HL-60 (cell line): Measurements from ENCODE around the gene FXN.
A peak's percentile ranks its signal among the peaks of the same experiment; 100 is the strongest.

ENCODE experiments used
- DNase-seq, 2 experiments: peaks; one replicate each; pipeline ENCODE4 v3.0.0-alpha.2; 2010 to 2020; ENCODE audit warnings: low read depth in 1 of 2, low spot score in 1 of 2
- H3K27ac ChIP-seq: fragments of 250-450 bp; sonication (Bioruptor Pico); replicated peaks from 2 replicates; pipeline ENCODE4 v1.5.1; 2020; ENCODE audit warnings: mild to moderate bottlenecking, moderate library complexity
- H3K27me3 ChIP-seq: fragments of 250-450 bp; sonication (Bioruptor Pico); 2 replicates; pipeline ENCODE4 v1.5.1; 2021; ENCODE audit warnings: mild to moderate bottlenecking, moderate library complexity; ENCODE audit not compliant: insufficient read depth, poor library complexity, severe bottlenecking
- H3K4me3 ChIP-seq: replicated peaks from 2 replicates; pipeline ENCODE4 v1.5.1; 2011; ENCODE audit warnings: mild to moderate bottlenecking, control low read depth, low read length; ENCODE audit not compliant: insufficient read depth
- GABPA ChIP-seq: IDR thresholded peaks from 2 replicates; pipeline ENCODE4 v1.6.1; 2012; ENCODE audit warnings: low read depth
- POLR2AphosphoS5 ChIP-seq: IDR thresholded peaks from 2 replicates; pipeline ENCODE4 v1.6.1; 2012; ENCODE audit warnings: low read depth
- SPI1 ChIP-seq: IDR thresholded peaks from 2 replicates; pipeline ENCODE4 v1.6.1; 2012; ENCODE audit warnings: low read depth, mild to moderate bottlenecking, borderline replicate concordance
- TF ChIP-seq, protein P1 (sequence below): IDR thresholded peaks from 2 replicates; pipeline ENCODE4 v1.6.1; 2012; ENCODE audit warnings: low read depth; ENCODE audit not compliant: insufficient replicate concordance
- TF ChIP-seq, protein P2 (sequence below): IDR thresholded peaks from one replicate; pipeline ENCODE4 v1.5.1; 2011; ENCODE audit warnings: low read length, control low read depth, inconsistent platforms; ENCODE audit not compliant: insufficient read depth

Gene FXN

DNA sequence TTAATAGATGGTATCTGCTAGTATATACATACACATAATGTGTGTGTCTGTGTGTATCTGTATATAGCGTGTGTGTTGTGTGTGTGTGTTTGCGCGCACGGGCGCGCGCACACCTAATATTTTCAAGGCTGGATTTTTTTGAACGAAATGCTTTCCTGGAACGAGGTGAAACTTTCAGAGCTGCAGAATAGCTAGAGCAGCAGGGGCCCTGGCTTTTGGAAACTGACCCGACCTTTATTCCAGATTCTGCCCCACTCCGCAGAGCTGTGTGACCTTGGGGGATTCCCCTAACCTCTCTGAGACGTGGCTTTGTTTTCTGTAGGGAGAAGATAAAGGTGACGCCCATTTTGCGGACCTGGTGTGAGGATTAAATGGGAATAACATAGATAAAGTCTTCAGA lies 757 bp downstream of the FXN start:
- Histone ChIP-seq H3K4me3 (peak overlapping the region; percentile 64), H3K27ac (peak overlapping the region; percentile 91), H3K27me3 (no peaks in the 10 kb centered on the region)
- peak; percentile 20 to 38 for DNase-seq
- TF ChIP-seq POLR2AphosphoS5 (0 out of 2 replicates have a peak, but pooled peaks have one; percentile 8), SPI1 (no peak)

DNA sequence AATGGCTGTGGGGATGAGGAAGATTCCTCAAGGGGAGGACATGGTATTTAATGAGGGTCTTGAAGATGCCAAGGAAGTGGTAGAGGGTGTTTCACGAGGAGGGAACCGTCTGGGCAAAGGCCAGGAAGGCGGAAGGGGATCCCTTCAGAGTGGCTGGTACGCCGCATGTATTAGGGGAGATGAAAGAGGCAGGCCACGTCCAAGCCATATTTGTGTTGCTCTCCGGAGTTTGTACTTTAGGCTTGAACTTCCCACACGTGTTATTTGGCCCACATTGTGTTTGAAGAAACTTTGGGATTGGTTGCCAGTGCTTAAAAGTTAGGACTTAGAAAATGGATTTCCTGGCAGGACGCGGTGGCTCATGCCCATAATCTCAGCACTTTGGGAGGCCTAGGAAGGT lies 1.2 kb downstream of the FXN start:
- DNase-seq: peak; percentile 20 to 45
- Histone ChIP-seq H3K27me3 (no peaks in the 10 kb centered on the region), H3K27ac (peak overlapping the region; percentile 91), H3K4me3 (peak overlapping the region; percentile 64)
- TF ChIP-seq GABPA (no peak), POLR2AphosphoS5 (no peak), SPI1 (no peak; the same call in 1 of the 2 replicates)
- TF ChIP-seq, protein P1, sequence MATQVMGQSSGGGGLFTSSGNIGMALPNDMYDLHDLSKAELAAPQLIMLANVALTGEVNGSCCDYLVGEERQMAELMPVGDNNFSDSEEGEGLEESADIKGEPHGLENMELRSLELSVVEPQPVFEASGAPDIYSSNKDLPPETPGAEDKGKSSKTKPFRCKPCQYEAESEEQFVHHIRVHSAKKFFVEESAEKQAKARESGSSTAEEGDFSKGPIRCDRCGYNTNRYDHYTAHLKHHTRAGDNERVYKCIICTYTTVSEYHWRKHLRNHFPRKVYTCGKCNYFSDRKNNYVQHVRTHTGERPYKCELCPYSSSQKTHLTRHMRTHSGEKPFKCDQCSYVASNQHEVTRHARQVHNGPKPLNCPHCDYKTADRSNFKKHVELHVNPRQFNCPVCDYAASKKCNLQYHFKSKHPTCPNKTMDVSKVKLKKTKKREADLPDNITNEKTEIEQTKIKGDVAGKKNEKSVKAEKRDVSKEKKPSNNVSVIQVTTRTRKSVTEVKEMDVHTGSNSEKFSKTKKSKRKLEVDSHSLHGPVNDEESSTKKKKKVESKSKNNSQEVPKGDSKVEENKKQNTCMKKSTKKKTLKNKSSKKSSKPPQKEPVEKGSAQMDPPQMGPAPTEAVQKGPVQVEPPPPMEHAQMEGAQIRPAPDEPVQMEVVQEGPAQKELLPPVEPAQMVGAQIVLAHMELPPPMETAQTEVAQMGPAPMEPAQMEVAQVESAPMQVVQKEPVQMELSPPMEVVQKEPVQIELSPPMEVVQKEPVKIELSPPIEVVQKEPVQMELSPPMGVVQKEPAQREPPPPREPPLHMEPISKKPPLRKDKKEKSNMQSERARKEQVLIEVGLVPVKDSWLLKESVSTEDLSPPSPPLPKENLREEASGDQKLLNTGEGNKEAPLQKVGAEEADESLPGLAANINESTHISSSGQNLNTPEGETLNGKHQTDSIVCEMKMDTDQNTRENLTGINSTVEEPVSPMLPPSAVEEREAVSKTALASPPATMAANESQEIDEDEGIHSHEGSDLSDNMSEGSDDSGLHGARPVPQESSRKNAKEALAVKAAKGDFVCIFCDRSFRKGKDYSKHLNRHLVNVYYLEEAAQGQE: no peak
- TF ChIP-seq, protein P2, sequence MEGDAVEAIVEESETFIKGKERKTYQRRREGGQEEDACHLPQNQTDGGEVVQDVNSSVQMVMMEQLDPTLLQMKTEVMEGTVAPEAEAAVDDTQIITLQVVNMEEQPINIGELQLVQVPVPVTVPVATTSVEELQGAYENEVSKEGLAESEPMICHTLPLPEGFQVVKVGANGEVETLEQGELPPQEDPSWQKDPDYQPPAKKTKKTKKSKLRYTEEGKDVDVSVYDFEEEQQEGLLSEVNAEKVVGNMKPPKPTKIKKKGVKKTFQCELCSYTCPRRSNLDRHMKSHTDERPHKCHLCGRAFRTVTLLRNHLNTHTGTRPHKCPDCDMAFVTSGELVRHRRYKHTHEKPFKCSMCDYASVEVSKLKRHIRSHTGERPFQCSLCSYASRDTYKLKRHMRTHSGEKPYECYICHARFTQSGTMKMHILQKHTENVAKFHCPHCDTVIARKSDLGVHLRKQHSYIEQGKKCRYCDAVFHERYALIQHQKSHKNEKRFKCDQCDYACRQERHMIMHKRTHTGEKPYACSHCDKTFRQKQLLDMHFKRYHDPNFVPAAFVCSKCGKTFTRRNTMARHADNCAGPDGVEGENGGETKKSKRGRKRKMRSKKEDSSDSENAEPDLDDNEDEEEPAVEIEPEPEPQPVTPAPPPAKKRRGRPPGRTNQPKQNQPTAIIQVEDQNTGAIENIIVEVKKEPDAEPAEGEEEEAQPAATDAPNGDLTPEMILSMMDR: no peak

DNA sequence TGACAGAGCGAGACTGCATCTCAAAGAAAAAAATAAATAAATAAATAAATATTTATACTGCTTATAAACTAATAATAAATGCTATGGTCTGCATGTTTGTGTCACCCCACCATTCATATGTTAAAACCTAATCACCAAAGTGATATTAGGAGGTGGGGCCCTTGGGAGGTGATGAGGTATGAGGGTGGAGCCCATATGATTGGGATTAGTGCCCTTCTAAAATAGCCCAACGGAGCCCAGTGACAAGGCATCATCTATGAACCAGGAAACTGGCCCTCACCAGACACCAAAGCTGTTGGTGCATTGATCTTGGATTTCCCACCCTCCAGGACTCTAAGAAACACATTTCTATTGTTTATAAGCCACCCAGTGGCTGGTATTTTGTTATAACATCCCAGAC lies 5.1 kb downstream of the FXN start:
- no peak for DNase-seq
- Histone ChIP-seq H3K4me3 (no peak overlapping the region), H3K27ac (no peak overlapping the region), H3K27me3 (no peaks in the 10 kb centered on the region)
- TF ChIP-seq GABPA (no peak), POLR2AphosphoS5 (no peak), SPI1 (no peak)
- TF ChIP-seq, protein P1: no peak
- TF ChIP-seq, protein P2: no peak

DNA sequence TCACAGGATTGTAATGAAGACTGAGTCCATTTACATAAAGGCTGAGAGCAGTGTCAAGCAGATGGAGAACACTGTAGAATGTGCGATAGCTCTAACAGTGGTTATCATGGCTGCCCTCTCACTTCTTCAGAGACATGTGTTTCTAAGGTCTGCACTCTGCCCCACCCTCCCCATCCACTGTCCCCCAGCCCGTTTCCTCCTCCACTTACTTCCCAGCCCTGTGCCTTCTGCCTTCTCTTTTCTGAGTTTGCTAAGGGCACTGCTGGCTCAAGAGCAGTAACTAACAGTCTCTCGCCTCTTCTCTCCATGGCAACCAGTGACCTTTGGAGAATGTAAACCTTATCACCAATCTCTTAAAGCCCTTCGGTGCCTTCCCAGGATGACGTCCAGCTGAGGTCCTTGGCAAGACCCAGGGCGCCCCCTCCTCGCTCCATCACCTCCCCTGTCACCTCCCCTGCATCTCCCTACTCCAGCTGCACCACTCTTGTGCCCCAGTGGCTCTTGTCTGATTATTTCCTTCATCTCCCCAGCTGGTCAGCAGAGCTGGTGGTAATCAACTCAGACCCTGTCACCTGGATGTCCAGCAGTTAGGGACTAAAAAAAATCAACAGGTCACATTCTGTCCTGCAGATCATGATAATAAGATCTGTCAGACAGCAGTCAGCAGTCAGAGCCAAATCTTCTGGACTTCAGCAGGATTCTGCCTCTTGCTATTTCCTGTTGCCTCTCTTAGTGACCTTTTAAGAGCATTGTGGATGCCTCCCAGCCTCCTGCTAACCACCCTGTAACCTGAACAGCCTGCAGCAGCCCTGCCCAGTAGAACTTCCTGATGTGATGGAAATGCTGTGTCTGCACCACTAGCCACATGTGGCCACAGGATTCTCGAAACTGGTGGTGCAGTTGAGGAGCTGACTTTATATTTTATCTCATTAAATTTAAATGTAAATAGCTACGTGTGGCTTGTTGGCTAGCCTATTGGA lies 9.0 kb downstream of the FXN start:
- no peak for DNase-seq
- TF ChIP-seq GABPA (no peak), SPI1 (no peak), POLR2AphosphoS5 (no peak)
- TF ChIP-seq, protein P1: no peak
- TF ChIP-seq, protein P2: no peak
- H3K27ac ChIP-seq: no peak overlapping the region
- H3K27me3 ChIP-seq: no peaks in the 10 kb centered on the region
- no peak overlapping the region for H3K4me3 ChIP-seq
